ENCODE data around the gene FHAD1.

Gene FHAD1

DNA sequence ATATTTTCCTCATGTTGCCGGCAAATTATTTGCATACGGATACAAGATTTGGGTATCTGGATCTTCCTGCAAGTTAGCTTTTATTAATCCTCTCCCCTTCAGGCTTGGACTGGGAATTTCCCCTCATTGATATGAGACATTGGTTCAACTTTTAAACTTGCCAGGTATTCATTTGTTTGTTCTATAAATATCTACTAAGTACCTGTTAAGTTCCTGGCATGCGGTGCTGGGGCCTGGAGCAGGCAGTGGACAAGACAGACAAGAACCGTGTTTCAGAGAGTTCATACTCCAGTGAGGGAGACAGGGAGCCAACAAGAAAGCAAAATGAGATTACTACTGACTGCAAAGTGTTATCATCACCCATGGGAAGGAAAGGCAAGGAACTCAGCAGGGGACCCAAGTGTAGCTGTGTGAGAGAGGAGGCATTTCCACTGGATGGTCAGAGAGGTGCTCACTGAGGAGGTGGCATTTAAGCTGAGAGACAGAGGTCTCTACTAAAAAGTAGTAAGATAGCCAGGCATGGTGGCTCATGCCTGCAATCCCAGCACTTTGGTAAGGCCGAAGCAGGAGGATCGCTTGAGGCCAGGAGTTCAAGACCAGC, 39.1 kb upstream of the FHAD1 start:
- H3K4me1 ChIP-seq (ENCODE audit: insufficient read depth, low read length, severe bottlenecking): no peaks in the 10 kb centered on the region
- H3K9me2 ChIP-seq (ENCODE audit: low read depth, low read length): no peaks in the 10 kb centered on the region
- no peaks in the 10 kb centered on the region for H4K20me1 ChIP-seq (ENCODE audit: insufficient read depth, low read length)
- H2AFZ ChIP-seq (ENCODE audit: low read length): no peak overlapping the region
- H3K4me3 ChIP-seq (ENCODE audit: low read depth, low read length, poor library complexity, severe bottlenecking): no peak overlapping the region
- H3K4me2 ChIP-seq (ENCODE audit: low read length): no peak overlapping the region
- peaks cover 4% of the 10 kb centered on the region; the same call in 1 of the 2 replicates for H3K27me3 ChIP-seq (ENCODE audit: insufficient read depth, low read length)
- H3K9me3 ChIP-seq (ENCODE audit: low read length): no peaks in the 10 kb centered on the region
- H3K9ac ChIP-seq (ENCODE audit: low read length): no peak overlapping the region
- H3K79me2 ChIP-seq (ENCODE audit: insufficient read depth, low read length): no peaks in the 10 kb centered on the region
- no peaks in the 10 kb centered on the region for H3K36me3 ChIP-seq (ENCODE audit: insufficient read depth, low read length)
- no peaks in the 10 kb centered on the region for H3F3A ChIP-seq (ENCODE audit: insufficient read depth, low read length)
- H3K27ac ChIP-seq (ENCODE audit: low read depth, low read length, poor library complexity, severe bottlenecking): no peak overlapping the region
- no peak for TF ChIP-seq EZH2 (IDR thresholded peaks at IDR 0.05; ENCODE audit: borderline replicate concordance, low read length)
- TF ChIP-seq, protein P1, sequence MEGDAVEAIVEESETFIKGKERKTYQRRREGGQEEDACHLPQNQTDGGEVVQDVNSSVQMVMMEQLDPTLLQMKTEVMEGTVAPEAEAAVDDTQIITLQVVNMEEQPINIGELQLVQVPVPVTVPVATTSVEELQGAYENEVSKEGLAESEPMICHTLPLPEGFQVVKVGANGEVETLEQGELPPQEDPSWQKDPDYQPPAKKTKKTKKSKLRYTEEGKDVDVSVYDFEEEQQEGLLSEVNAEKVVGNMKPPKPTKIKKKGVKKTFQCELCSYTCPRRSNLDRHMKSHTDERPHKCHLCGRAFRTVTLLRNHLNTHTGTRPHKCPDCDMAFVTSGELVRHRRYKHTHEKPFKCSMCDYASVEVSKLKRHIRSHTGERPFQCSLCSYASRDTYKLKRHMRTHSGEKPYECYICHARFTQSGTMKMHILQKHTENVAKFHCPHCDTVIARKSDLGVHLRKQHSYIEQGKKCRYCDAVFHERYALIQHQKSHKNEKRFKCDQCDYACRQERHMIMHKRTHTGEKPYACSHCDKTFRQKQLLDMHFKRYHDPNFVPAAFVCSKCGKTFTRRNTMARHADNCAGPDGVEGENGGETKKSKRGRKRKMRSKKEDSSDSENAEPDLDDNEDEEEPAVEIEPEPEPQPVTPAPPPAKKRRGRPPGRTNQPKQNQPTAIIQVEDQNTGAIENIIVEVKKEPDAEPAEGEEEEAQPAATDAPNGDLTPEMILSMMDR (IDR thresholded peaks at IDR 0.05; ENCODE audit: low read length): no peak

DNA sequence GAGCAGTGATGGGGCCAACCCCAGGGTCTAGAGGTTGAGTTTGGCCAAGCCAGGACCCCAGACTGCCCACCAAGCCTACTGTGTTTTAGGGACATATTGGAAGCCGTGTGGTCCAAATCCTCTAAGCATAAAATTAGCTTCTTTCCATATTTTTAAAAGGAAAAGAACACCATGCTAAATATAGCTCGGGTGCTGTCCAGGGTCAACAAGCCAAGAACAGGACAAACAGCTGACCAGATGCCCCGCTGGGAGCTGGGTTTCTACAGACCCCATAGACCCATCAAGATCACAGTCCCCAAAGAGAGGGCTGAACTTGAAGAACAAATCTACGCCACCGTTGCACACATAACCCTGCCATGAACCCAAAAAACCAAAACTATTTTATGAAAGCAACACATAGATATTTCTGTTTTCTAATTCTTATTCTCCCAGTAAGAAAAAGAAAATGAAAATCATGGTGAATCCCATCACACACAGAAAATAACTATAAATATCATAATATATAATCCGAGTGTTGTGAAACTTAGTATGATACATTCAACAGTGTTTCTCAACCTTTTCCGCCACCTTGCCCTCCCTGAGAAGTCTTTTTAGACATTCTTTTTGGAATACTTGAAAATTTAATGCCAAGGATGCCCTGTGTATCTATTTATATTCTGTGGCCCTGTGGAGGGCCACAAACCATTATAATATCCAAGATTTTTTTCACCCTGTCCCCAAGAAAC, 36.2 kb upstream of the FHAD1 start:
- Histone ChIP-seq H3K79me2 (ENCODE audit: insufficient read depth, low read length) (no peaks in the 10 kb centered on the region), H3K27me3 (ENCODE audit: insufficient read depth, low read length) (peaks cover 4% of the 10 kb centered on the region; the same call in 1 of the 2 replicates), H3K4me2 (ENCODE audit: low read length) (no peak overlapping the region), H3F3A (ENCODE audit: insufficient read depth, low read length) (no peaks in the 10 kb centered on the region), H3K9me3 (ENCODE audit: low read length) (no peaks in the 10 kb centered on the region), H3K36me3 (ENCODE audit: insufficient read depth, low read length) (no peaks in the 10 kb centered on the region), H2AFZ (ENCODE audit: low read length) (no peak overlapping the region), H3K9me2 (ENCODE audit: low read depth, low read length) (no peaks in the 10 kb centered on the region), H3K4me3 (ENCODE audit: low read depth, low read length, poor library complexity, severe bottlenecking) (no peak overlapping the region), H4K20me1 (ENCODE audit: insufficient read depth, low read length) (no peaks in the 10 kb centered on the region), H3K27ac (ENCODE audit: low read depth, low read length, poor library complexity, severe bottlenecking) (no peak overlapping the region), H3K9ac (ENCODE audit: low read length) (no peak overlapping the region), H3K4me1 (ENCODE audit: insufficient read depth, low read length, severe bottlenecking) (no peaks in the 10 kb centered on the region)
- no peak for TF ChIP-seq EZH2 (IDR thresholded peaks at IDR 0.05; ENCODE audit: borderline replicate concordance, low read length)
- TF ChIP-seq, protein P1 (IDR thresholded peaks at IDR 0.05; ENCODE audit: low read length): no peak

DNA sequence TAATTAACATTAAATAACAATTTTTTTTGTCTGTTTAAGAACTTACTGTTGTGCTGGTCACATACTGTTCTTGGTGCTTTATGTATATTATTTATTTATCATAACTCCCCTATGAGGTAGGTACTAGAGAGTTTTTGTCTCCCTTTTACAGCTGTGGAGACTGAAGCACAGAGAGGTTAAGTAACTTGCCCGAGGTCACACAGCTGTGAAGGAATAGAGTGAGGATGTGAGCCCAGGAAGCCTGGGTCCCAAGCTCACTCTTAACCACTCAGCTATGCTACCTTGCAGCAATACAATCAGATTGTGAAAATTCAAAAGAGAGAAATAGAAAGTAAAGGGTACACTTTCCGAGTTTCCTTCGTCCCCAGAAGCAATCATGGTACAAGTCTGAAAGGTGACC, 35.6 kb upstream of the FHAD1 start:
- Histone ChIP-seq H3K36me3 (ENCODE audit: insufficient read depth, low read length) (no peaks in the 10 kb centered on the region), H3K27ac (ENCODE audit: low read depth, low read length, poor library complexity, severe bottlenecking) (no peak overlapping the region), H3K4me3 (ENCODE audit: low read depth, low read length, poor library complexity, severe bottlenecking) (no peak overlapping the region), H3K4me1 (ENCODE audit: insufficient read depth, low read length, severe bottlenecking) (no peaks in the 10 kb centered on the region), H3K9me3 (ENCODE audit: low read length) (no peaks in the 10 kb centered on the region), H4K20me1 (ENCODE audit: insufficient read depth, low read length) (no peaks in the 10 kb centered on the region), H3K9me2 (ENCODE audit: low read depth, low read length) (no peaks in the 10 kb centered on the region), H3K9ac (ENCODE audit: low read length) (no peak overlapping the region), H3K4me2 (ENCODE audit: low read length) (no peak overlapping the region), H3F3A (ENCODE audit: insufficient read depth, low read length) (no peaks in the 10 kb centered on the region), H2AFZ (ENCODE audit: low read length) (no peak overlapping the region), H3K79me2 (ENCODE audit: insufficient read depth, low read length) (no peaks in the 10 kb centered on the region), H3K27me3 (ENCODE audit: insufficient read depth, low read length) (peaks cover 4% of the 10 kb centered on the region; the same call in 1 of the 2 replicates)
- no peak for TF ChIP-seq EZH2 (IDR thresholded peaks at IDR 0.05; ENCODE audit: borderline replicate concordance, low read length)
- TF ChIP-seq, protein P1 (IDR thresholded peaks at IDR 0.05; ENCODE audit: low read length): no peak

All from OCI-LY1 (cell line).